Keratinocyte (primary cell): ENCODE data around the gene RAX2. TPM values are rescaled to one million over a fixed set of nuclear protein-coding genes. Genes with fewer than 3 reads are reported as not detected.

ENCODE experiments used
- DNase-seq: peaks from one replicate; pipeline ENCODE4 v3.0.0-alpha.2; 2011; ENCODE audit warnings: low read depth, missing footprints, low spot score
- FAIRE-seq: peaks from 2 replicates; lab custom pipeline; 2011; peaks lifted over from hg19 to GRCh38; lab: Jason Lieb, UNC
- H2AFZ ChIP-seq: 2 replicates; pipeline ENCODE4 v1.6.0; 2012; ENCODE audit warnings: low read length, control low read depth, inconsistent platforms; ENCODE audit not compliant: control insufficient read depth
- H3K27ac ChIP-seq: 2 replicates; pipeline ENCODE4 v1.5.1; 2011; ENCODE audit warnings: low read length; ENCODE audit not compliant: control insufficient read depth, insufficient read depth
- H3K27me3 ChIP-seq: 3 replicates; pipeline ENCODE4 v1.6.0; 2011; ENCODE audit warnings: low read length; ENCODE audit not compliant: control insufficient read depth, insufficient read depth; ENCODE audit errors: extremely low read depth
- H3K36me3 ChIP-seq, 2 experiments: 2 replicates in 1 of 2; 3 replicates in 1 of 2; pipeline ENCODE4 v1.5.1; 2011; ENCODE audit warnings: low read length in 2 of 2, mild to moderate bottlenecking in 1 of 2; ENCODE audit not compliant: control insufficient read depth in 2 of 2, insufficient read depth in 2 of 2; ENCODE audit errors: extremely low read depth in 1 of 2
- H3K4me1 ChIP-seq: 3 replicates; pipeline ENCODE4 v1.5.1; 2011; ENCODE audit warnings: low read length; ENCODE audit not compliant: control insufficient read depth, insufficient read depth; ENCODE audit errors: extremely low read depth
- H3K4me2 ChIP-seq: 3 replicates; pipeline ENCODE4 v1.6.0; 2011; ENCODE audit warnings: low read depth, low read length; ENCODE audit not compliant: control insufficient read depth, insufficient read depth; ENCODE audit errors: extremely low read depth
- H3K4me3 ChIP-seq, 3 experiments: fragments of 200-600 bp in 1 of 3; sonication (generic) in 1 of 3; 2 replicates in 2 of 3; 3 replicates in 1 of 3; pipeline ENCODE4 v1.5.1; 2011 to 2016; ENCODE audit warnings: low read length in 3 of 3, mild to moderate bottlenecking in 3 of 3, control low read depth in 2 of 3, inconsistent platforms in 1 of 3, low read depth in 1 of 3, mixed read lengths in 1 of 3, mixed run types in 1 of 3, moderate library complexity in 1 of 3; ENCODE audit not compliant: control insufficient read depth in 2 of 3, insufficient read depth in 2 of 3; ENCODE audit errors: extremely low read depth in 1 of 3
- H3K79me2 ChIP-seq: 2 replicates; pipeline ENCODE4 v1.6.0; 2012; ENCODE audit warnings: low read length; ENCODE audit not compliant: control insufficient read depth, insufficient read depth
- H3K9ac ChIP-seq: 3 replicates; pipeline ENCODE4 v1.6.0; 2011; ENCODE audit warnings: low read length; ENCODE audit not compliant: control insufficient read depth, insufficient read depth; ENCODE audit errors: extremely low read depth
- H3K9me1 ChIP-seq: 3 replicates; pipeline ENCODE4 v1.6.0; 2011; ENCODE audit warnings: low read length; ENCODE audit not compliant: control insufficient read depth, insufficient read depth; ENCODE audit errors: extremely low read depth
- H3K9me3 ChIP-seq: 2 replicates; pipeline ENCODE4 v1.5.1; 2012; ENCODE audit warnings: low read depth, low read length; ENCODE audit not compliant: control insufficient read depth
- H4K20me1 ChIP-seq: 3 replicates; pipeline ENCODE4 v1.6.0; 2011; ENCODE audit warnings: low read length; ENCODE audit not compliant: control insufficient read depth, insufficient read depth; ENCODE audit errors: extremely low read depth
- CTCF ChIP-seq, 3 experiments: IDR thresholded peaks in 1 of 3; conservative IDR thresholded peaks in 1 of 3; optimal IDR thresholded peaks in 1 of 3; 2 replicates in 2 of 3; 3 replicates in 1 of 3; pipeline versions ENCODE3 to v1.5.1; 2011; ENCODE audit warnings: low read length in 3 of 3, mild to moderate bottlenecking in 3 of 3, moderate library complexity in 2 of 3, control low read depth in 1 of 3, inconsistent platforms in 1 of 3; ENCODE audit not compliant: insufficient read depth in 2 of 3; ENCODE audit errors: extremely low read depth in 1 of 3
- EZH2 ChIP-seq: IDR thresholded peaks from one replicate; pipeline ENCODE4 v1.6.1; 2012; ENCODE audit warnings: inconsistent platforms, mild to moderate bottlenecking, low read length, moderate library complexity
- dilution Hi-C: fragments of 300-500 bp; cut with MboI; formaldehyde crosslinking; loops from one replicate; pipeline ENCODE4 v1.7.0; 2020; ENCODE audit warnings: low sequenced_read_pairs; ENCODE audit not compliant: extremely low pct_ligation_motif_present
- polyA plus RNA-seq, 5 experiments: library from polyadenylated mRNA; depleted of rRNA in 3 of 5; stranded (reverse) in 3 of 5; stranded (forward) in 1 of 5; unstranded in 1 of 5; fragments of >200 nt; gene quantifications; 1 replicate in 1 of 5; 2 replicates in 3 of 5; 3 replicates in 1 of 5; pipeline versions ENCODE4 v1.2.1 to v1.2.3, GENCODE V29; 2011 to 2012; ENCODE audit warnings: missing spikeins in 2 of 5, low read depth in 1 of 5, low replicate concordance in 1 of 5

RAX2 gene
- polyA plus RNA-seq, 1 donor (not counting 4 experiments of a cell fraction or from before 2014, with no cell fraction given) = not detected

DNA sequence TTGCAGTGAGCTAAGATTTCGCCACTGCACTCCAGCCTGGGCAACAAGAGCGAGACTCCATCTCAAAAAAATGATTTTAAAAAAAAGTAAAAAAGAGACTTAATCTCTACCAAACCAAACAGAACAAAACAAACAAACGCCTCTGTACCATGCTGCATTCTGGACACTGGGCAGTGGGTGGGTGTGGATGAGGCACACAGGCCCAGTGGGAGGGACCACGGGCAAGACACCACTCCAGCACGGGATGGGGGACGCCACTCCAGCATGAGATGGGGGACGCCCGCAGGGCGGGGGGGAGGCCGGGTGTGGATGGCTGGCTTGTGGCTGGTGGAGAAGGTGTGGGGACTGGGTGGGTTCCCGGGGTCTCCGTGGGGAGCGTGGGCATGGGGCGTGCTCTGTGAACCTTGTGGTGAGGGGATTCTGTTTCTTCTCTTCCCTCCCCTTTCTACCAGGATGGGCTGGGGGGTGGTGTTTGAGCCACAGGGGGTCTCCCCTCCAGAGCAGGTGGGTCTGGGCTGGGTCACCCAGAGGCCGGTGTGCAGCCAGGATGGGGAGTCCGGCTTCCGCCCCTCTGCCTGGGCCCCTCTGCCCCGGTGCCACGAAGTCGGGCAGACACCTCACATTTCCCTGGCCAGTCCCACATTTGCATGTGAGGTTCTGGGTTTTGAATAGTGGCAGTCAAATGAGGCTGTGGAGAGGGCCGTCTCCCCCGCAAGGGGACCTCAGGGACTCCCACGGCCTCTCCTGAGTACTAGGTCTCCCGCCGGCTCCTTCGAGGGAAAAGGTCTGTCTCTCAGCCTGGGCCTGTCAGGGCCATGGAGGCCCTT, 38.1 kb upstream of the RAX2 start:
- TF ChIP-seq EZH2 = no peak
- TF ChIP-seq CTCF (optimal IDR thresholded peaks at IDR 0.05 in 1 of 3, IDR thresholded peaks at IDR 0.05 in 1 of 3, conservative IDR thresholded peaks at IDR 0.05 in 1 of 3; ENCODE audit: extremely low read depth in 1 of 3, insufficient read depth in 2 of 3, low read length in 3 of 3) = no peak
- Histone ChIP-seq H3K27me3 (peaks cover 3% of the 10 kb centered on the region), H3K36me3 (no peaks in the 10 kb centered on the region), H3K4me3 (no peak overlapping the region), H3K9me1 (no peaks in the 10 kb centered on the region), H3K27ac (no peak overlapping the region), H3K9ac (no peak overlapping the region), H3K79me2 (no peaks in the 10 kb centered on the region), H3K9me3 (peaks cover 4% of the 10 kb centered on the region), H4K20me1 (no peaks in the 10 kb centered on the region), H3K4me2 (no peak overlapping the region), H2AFZ (no peak overlapping the region), H3K4me1 (no peaks in the 10 kb centered on the region)
- DNase-seq = no peak
- dilution Hi-C loops = no loop called here
- FAIRE-seq = no peak

DNA sequence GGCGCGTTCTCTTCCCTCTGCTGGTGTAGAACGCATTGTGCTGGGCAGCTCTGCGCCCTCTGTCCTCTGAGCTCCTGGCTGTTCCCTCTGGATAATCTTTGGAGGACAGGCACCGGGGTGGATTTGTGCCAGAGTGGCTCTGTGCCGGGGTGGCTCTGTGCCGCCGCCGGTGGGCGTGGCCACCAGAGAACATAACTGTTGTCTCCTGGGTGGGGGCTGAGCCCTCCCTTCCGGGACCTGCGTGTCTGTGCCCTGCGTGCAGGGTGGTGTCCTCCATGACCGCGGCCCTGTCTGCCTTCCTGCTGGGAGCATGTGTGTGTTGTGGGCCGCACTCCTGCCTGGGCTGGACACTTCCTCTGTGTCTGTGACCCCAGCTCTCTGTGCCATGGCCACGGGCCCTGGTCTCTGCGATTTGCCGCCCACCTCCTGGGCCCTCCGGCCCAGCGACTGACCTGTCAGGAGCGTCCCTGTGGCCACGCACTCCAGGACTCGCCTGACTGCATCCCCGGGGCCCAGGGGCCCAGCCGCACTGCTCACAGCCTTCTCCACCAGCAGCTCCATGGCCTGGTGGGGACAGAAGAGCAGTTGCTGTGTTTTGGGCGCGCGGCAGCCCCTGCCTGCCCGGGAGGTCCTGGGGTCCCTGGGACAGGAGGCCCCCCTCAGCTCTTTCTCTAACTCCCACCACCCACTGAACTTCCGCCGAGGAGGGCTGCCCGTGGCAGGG, 36.6 kb upstream of the RAX2 start:
- no peaks in the 10 kb centered on the region for H3K79me2 ChIP-seq
- no peak overlapping the region for H3K9ac ChIP-seq
- H2AFZ ChIP-seq = no peak overlapping the region
- peaks cover 3% of the 10 kb centered on the region for H3K27me3 ChIP-seq
- DNase-seq = no peak
- H3K27ac ChIP-seq = no peak overlapping the region
- no peaks in the 10 kb centered on the region for H3K9me1 ChIP-seq
- peaks cover 4% of the 10 kb centered on the region for H3K9me3 ChIP-seq
- no peak overlapping the region for H3K4me2 ChIP-seq
- H3K4me3 ChIP-seq = no peak overlapping the region
- TF ChIP-seq EZH2 (no peak), CTCF (optimal IDR thresholded peaks at IDR 0.05 in 1 of 3, IDR thresholded peaks at IDR 0.05 in 1 of 3, conservative IDR thresholded peaks at IDR 0.05 in 1 of 3; ENCODE audit: extremely low read depth in 1 of 3, insufficient read depth in 2 of 3, low read length in 3 of 3) (no peak)
- dilution Hi-C loops = no loop called here
- no peaks in the 10 kb centered on the region for H3K36me3 ChIP-seq
- no peaks in the 10 kb centered on the region for H4K20me1 ChIP-seq
- H3K4me1 ChIP-seq = no peaks in the 10 kb centered on the region
- no peak for FAIRE-seq
